Thymus (tissue), 11 donors: Measurements from ENCODE around the gene OPN3. TPM values are rescaled to one million over a fixed set of nuclear protein-coding genes. Genes with fewer than 3 reads are reported as not detected.

ENCODE experiments used
- DNase-seq, 9 donors: peaks; one replicate each; pipeline ENCODE4 v3.0.0-alpha.2; 2013; ENCODE audit warnings: low spot score in 9 of 9, low read depth in 6 of 9, missing footprints in 1 of 9
- H3K27ac ChIP-seq, 2 donors: one replicate each; pipeline ENCODE4 v1.5.1; 2013; ENCODE audit warnings: control low read depth in 1 of 2, low read depth in 1 of 2, low read length in 1 of 2, mild to moderate bottlenecking in 1 of 2, moderate library complexity in 1 of 2
- H3K27me3 ChIP-seq, 2 donors: one replicate each; pipeline ENCODE4 v1.5.1; 2013; ENCODE audit warnings: low read length in 1 of 2; ENCODE audit not compliant: control insufficient read depth in 2 of 2, insufficient read depth in 1 of 2
- H3K36me3 ChIP-seq, 2 donors: one replicate each; pipeline ENCODE4 v1.5.1; 2013; ENCODE audit warnings: low read length in 1 of 2, mild to moderate bottlenecking in 1 of 2, moderate library complexity in 1 of 2; ENCODE audit not compliant: control insufficient read depth in 2 of 2, insufficient read depth in 2 of 2
- H3K4me1 ChIP-seq, 2 donors: one replicate each; pipeline ENCODE4 v1.5.1; 2013; ENCODE audit warnings: low read length in 2 of 2; ENCODE audit not compliant: control insufficient read depth in 2 of 2, insufficient read depth in 2 of 2
- H3K4me3 ChIP-seq, 2 donors: one replicate each; pipeline ENCODE4 v1.5.1; 2013; ENCODE audit warnings: low read length in 2 of 2, control low read depth in 1 of 2, mild to moderate bottlenecking in 1 of 2
- H3K9me3 ChIP-seq, 2 donors: one replicate each; pipeline ENCODE4 v1.5.1; 2013; ENCODE audit warnings: low read length in 1 of 2, mild to moderate bottlenecking in 1 of 2; ENCODE audit not compliant: control insufficient read depth in 2 of 2, insufficient read depth in 1 of 2
- whole genome bisulfite sequencing: extraction: QIAGEN DNeasy Blood & Tissue Kit; methylation state at CpG from one replicate; pipeline ENCODE4 v1.1.7; 2013; 5-methylcytosine and 5-hydroxymethylcytosine counted together
- polyA plus RNA-seq: library from polyadenylated mRNA; stranded (reverse); fragments of 200-250 nt; gene quantifications from one replicate; pipeline ENCODE4 v1.2.3, GENCODE V29; 2013
- total RNA-seq: library from RNA; stranded (reverse); fragments of 120-200 nt; gene quantifications from one replicate; pipeline ENCODE4 v1.2.4, GENCODE V29; 2013
- donor health status: healthy.

Gene OPN3
- total and polyA plus RNA-seq, 2 donors = 15.5 to 17.7 TPM

- no peaks in the 10 kb centered on the region for H3K36me3 ChIP-seq
- DNase-seq = no peak
- no peaks in the 10 kb centered on the region for H3K27me3 ChIP-seq
- no peaks in the 10 kb centered on the region for H3K9me3 ChIP-seq
- H3K4me1 ChIP-seq = no peaks in the 10 kb centered on the region
- H3K27ac ChIP-seq = no peak overlapping the region
- H3K4me3 ChIP-seq = no peak overlapping the region
Observed at GRCh38 chr1:241607497-241607896, 32.7 kb downstream of the OPN3 start.

GRCh38 chr1:241606544-241606943 lies 33.6 kb downstream of the OPN3 start:
- Histone ChIP-seq H3K4me1 (no peaks in the 10 kb centered on the region), H3K9me3 (no peaks in the 10 kb centered on the region), H3K4me3 (no peak overlapping the region), H3K27me3 (no peaks in the 10 kb centered on the region), H3K27ac (no peak overlapping the region), H3K36me3 (no peaks in the 10 kb centered on the region)
- no peak for DNase-seq
- WGBS = 76% methylated on average over 5 of the region's 5 CpGs

GRCh38 chr1:241605146-241605805 lies 34.9 kb downstream of the OPN3 start:
- Histone ChIP-seq H3K36me3 (peaks cover 0 to 2% of the 10 kb centered on the region in 2 donors), H3K9me3 (no peaks in the 10 kb centered on the region), H3K27me3 (no peaks in the 10 kb centered on the region), H3K27ac (no peak overlapping the region), H3K4me1 (no peaks in the 10 kb centered on the region), H3K4me3 (no peak overlapping the region)
- peak in 2 of 9 donors; percentile 9 for DNase-seq
- 95% methylated on average over 9 of the region's 9 CpGs for WGBS

GRCh38 chr1:241603731-241604245 lies 36.4 kb downstream of the OPN3 start:
- Histone ChIP-seq H3K27ac (no peak overlapping the region), H3K27me3 (no peaks in the 10 kb centered on the region), H3K4me1 (no peaks in the 10 kb centered on the region), H3K36me3 (peaks cover 0 to 3% of the 10 kb centered on the region in 2 donors), H3K4me3 (no peak overlapping the region), H3K9me3 (no peaks in the 10 kb centered on the region)
- DNase-seq = no peak
- 96% methylated on average over 3 of the region's 3 CpGs for WGBS

GRCh38 chr1:241600496-241600901 lies 39.7 kb downstream of the OPN3 start:
- Histone ChIP-seq H3K4me1 (no peaks in the 10 kb centered on the region), H3K27me3 (no peaks in the 10 kb centered on the region), H3K9me3 (no peaks in the 10 kb centered on the region), H3K4me3 (no peak overlapping the region), H3K27ac (no peak overlapping the region), H3K36me3 (peaks cover 0 to 3% of the 10 kb centered on the region in 2 donors)
- WGBS = 90% methylated on average over 2 of the region's 2 CpGs
- DNase-seq = no peak

GRCh38 chr1:241598249-241598648 lies 41.9 kb downstream of the OPN3 start:
- WGBS = 94% methylated on average over 3 of the region's 3 CpGs
- H3K4me1 ChIP-seq = no peaks in the 10 kb centered on the region
- no peak overlapping the region for H3K27ac ChIP-seq
- H3K9me3 ChIP-seq = no peaks in the 10 kb centered on the region
- H3K4me3 ChIP-seq = no peak overlapping the region
- DNase-seq = no peak
- peaks cover 0 to 3% of the 10 kb centered on the region in 2 donors for H3K36me3 ChIP-seq
- no peaks in the 10 kb centered on the region for H3K27me3 ChIP-seq

- WGBS = 96% methylated on average over 6 of the region's 6 CpGs
- H3K4me3 ChIP-seq = no peak overlapping the region
Observed at GRCh38 chr1:241596633-241597032, 43.5 kb downstream of the OPN3 start.

GRCh38 chr1:241593186-241593585 lies 47.0 kb downstream of the OPN3 start:
- H3K36me3 ChIP-seq = no peaks in the 10 kb centered on the region
- H3K27ac ChIP-seq = no peak overlapping the region
- WGBS = 100% methylated on average over 1 of the region's 1 CpG
- no peak for DNase-seq
- H3K27me3 ChIP-seq = no peaks in the 10 kb centered on the region
- no peak overlapping the region for H3K4me3 ChIP-seq
- no peaks in the 10 kb centered on the region for H3K9me3 ChIP-seq
- H3K4me1 ChIP-seq = no peaks in the 10 kb centered on the region

More at GRCh38 chr1:241596633-241597032, 43.5 kb downstream of the OPN3 start:
- H3K36me3 ChIP-seq = peaks cover 0 to 3% of the 10 kb centered on the region in 2 donors
- no peaks in the 10 kb centered on the region for H3K9me3 ChIP-seq
- DNase-seq = no peak
- no peaks in the 10 kb centered on the region for H3K4me1 ChIP-seq
- no peaks in the 10 kb centered on the region for H3K27me3 ChIP-seq
- H3K27ac ChIP-seq = no peak overlapping the region

GRCh38 chr1:241592273-241592958 lies 47.8 kb downstream of the OPN3 start:
- H3K36me3 ChIP-seq = no peaks in the 10 kb centered on the region
- no peaks in the 10 kb centered on the region for H3K4me1 ChIP-seq
- WGBS = 96% methylated on average over 3 of the region's 3 CpGs
- H3K27me3 ChIP-seq = no peaks in the 10 kb centered on the region
- no peak overlapping the region for H3K4me3 ChIP-seq
- H3K9me3 ChIP-seq = no peaks in the 10 kb centered on the region
- no peak for DNase-seq
- no peak overlapping the region for H3K27ac ChIP-seq
